ENCODE results near the gene KIAA1217. TPM values are rescaled to one million over a fixed set of nuclear protein-coding genes. Genes with fewer than 3 reads are reported as not detected.

The KIAA1217 gene
- total RNA-seq, 3 donors from 2014 or later, result 49.5 to 94.5 (median 63.9) TPM

DNA sequence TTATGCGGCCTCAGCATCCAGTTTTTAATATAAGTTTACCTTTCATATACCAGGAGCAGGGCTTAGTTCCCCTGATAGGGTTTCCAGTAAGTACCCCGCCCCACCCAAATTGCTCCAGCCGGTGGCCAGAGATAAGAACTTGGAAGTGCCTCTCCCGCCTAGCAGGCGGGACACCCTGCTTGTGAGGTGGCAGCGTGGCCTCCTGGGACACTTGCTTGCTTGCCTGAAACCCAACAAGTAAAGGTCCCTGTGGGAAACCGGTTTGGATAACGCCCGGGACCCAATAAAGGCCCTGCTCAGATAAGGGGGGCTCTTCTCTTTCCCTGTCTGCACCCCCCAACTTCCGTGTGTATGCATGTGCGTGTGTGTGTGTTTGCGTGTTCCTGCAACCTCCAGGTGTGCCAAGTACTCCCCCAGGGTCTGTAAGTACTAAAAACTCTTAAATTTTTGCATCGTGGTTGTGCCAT lies 360.4 kb downstream of the KIAA1217 start:
- ATAC-seq, result peak; percentile 53
- intact Hi-C loops (cut with DNase I, micrococcal nuclease), result no loop called here
- TF ChIP-seq CTCF (IDR thresholded peaks at IDR 0.05), result no peak
- no peaks in the 10 kb centered on the region for H3K36me3 ChIP-seq (ENCODE audit: low read depth)
- H3K4me3 ChIP-seq, result no peak overlapping the region
- H3K4me1 ChIP-seq (ENCODE audit: low read depth), result peaks cover 3% of the 10 kb centered on the region
- H3K9me3 ChIP-seq, result no peaks in the 10 kb centered on the region
- peak in 2 of 3 donors; percentile 29 to 51 for DNase-seq

GRCh38 chr10:24569828-24570657 lies 361.1 kb downstream of the KIAA1217 start:
- ATAC-seq, result no peak

GRCh38 chr10:24570658-24571426 lies 361.9 kb downstream of the KIAA1217 start:
- Histone ChIP-seq H3K9me3 (no peaks in the 10 kb centered on the region), H3K36me3 (ENCODE audit: low read depth) (no peaks in the 10 kb centered on the region), H3K4me1 (ENCODE audit: low read depth) (peaks cover 3% of the 10 kb centered on the region), H3K4me3 (no peak overlapping the region)
- no peak for TF ChIP-seq CTCF (IDR thresholded peaks at IDR 0.05)
- intact Hi-C loops (cut with DNase I, micrococcal nuclease), result no loop called here
- ATAC-seq (no peak), DNase-seq (no peak)

More at GRCh38 chr10:24569828-24570657, 361.1 kb downstream of the KIAA1217 start:
- no peak for DNase-seq
- peaks cover 3% of the 10 kb centered on the region for H3K4me1 ChIP-seq (ENCODE audit: low read depth)
- intact Hi-C loops (cut with DNase I, micrococcal nuclease), result no loop called here
- no peak overlapping the region for H3K4me3 ChIP-seq
- no peaks in the 10 kb centered on the region for H3K9me3 ChIP-seq
- TF ChIP-seq CTCF (IDR thresholded peaks at IDR 0.05), result no peak
- no peaks in the 10 kb centered on the region for H3K36me3 ChIP-seq (ENCODE audit: low read depth)

DNA sequence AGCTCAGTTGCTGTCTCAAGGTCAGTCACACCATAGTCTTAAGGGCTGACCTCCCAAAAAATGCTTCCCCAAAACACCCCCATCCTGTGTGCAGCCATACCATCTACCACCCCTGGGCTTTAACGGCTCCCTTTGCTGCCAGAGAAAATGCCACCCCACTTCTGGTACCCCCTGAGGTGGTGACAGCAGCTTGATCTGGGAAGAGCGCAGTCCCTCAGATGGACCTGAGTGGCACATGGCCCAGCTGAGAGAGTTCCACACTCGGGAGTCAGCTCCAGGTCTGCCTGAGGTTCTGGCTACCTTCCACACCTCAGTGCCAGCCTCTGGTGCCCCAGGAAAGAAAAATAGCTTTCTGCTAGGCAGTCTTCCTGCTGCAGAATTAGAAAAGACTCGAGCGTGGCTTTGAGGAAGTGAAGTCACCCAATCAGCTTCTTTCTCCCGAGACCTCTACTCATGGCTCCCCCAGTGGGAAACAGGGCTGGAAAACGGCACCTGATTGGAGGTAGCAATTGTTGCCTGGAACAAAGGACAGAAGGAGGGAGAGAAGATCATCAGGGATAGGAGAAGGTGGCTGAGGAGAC lies 363.0 kb downstream of the KIAA1217 start:
- peaks cover 3% of the 10 kb centered on the region for H3K4me1 ChIP-seq (ENCODE audit: low read depth)
- H3K9me3 ChIP-seq, result no peaks in the 10 kb centered on the region
- H3K4me3 ChIP-seq, result no peak overlapping the region
- TF ChIP-seq CTCF (IDR thresholded peaks at IDR 0.05), result no peak
- intact Hi-C loops (cut with DNase I, micrococcal nuclease), result no loop called here
- ATAC-seq, result no peak
- DNase-seq, result no peak
- no peaks in the 10 kb centered on the region for H3K36me3 ChIP-seq (ENCODE audit: low read depth)

DNA sequence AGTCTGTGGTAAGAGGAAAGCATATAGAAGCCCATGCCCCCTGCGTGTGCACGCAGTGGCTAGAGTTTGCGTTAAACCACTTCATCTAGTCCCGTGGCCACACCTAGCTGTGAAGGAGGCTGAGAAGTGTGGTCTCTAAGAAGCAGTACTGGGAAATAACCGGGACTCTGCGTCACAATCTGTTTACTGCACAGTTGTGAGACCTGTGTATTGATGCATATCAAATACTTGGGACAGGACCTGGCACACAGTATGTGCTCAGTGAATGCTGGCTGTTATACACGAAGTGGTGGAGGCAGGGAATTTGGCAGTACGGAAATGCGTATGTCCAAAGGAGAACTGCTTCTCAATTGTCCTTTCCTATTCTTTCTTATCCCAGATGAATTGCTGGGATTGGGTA lies 365.2 kb downstream of the KIAA1217 start:
- ATAC-seq, result no peak
- Histone ChIP-seq H3K4me3 (no peak overlapping the region), H3K9me3 (no peaks in the 10 kb centered on the region), H3K36me3 (ENCODE audit: low read depth) (no peaks in the 10 kb centered on the region), H3K4me1 (ENCODE audit: low read depth) (peaks cover 3% of the 10 kb centered on the region)
- TF ChIP-seq CTCF (IDR thresholded peaks at IDR 0.05), result no peak
- no peak for DNase-seq
- intact Hi-C loops (cut with DNase I, micrococcal nuclease), result no loop called here
